SU-DHL-6 (cell line): ENCODE measurements around the gene CEP192.

Experiments
- H2AFZ ChIP-seq: fragments of 200-600 bp; sonication (generic); 2 replicates; pipeline ENCODE4 v1.6.1; 2014; ENCODE audit warnings: low read depth, mild to moderate bottlenecking, moderate library complexity, mixed read lengths, antibody characterized with exemption, low read length; ENCODE audit not compliant: severe bottlenecking
- H3F3A ChIP-seq: fragments of 200-600 bp; shearing (Covaris generic); 2 replicates; pipeline ENCODE4 v1.6.0; 2016; ENCODE audit warnings: antibody characterized with exemption, mild to moderate bottlenecking; ENCODE audit not compliant: insufficient read depth
- H3K27ac ChIP-seq: fragments of 200-600 bp; sonication (generic); 2 replicates; pipeline ENCODE4 v1.5.1; 2016; ENCODE audit warnings: low read depth, mild to moderate bottlenecking, low read length, moderate library complexity, mixed read lengths
- H3K27me3 ChIP-seq: fragments of 200-600 bp; sonication (generic), shearing (Covaris generic); 2 replicates; pipeline ENCODE4 v1.6.0; 2014; ENCODE audit warnings: mild to moderate bottlenecking, low read length
- H3K36me3 ChIP-seq: fragments of 200-600 bp; sonication (generic); 2 replicates; pipeline ENCODE4 v1.6.1; 2014; ENCODE audit warnings: mild to moderate bottlenecking, low read length, mixed read lengths
- H3K4me2 ChIP-seq: fragments of 300-600, 200-600 bp; shearing (Covaris generic), sonication (generic); 2 replicates; pipeline ENCODE4 v1.6.0; 2014; ENCODE audit warnings: low read length, low read depth, mild to moderate bottlenecking; ENCODE audit not compliant: poor library complexity, severe bottlenecking
- H3K4me3 ChIP-seq: fragments of 200-600 bp; sonication (generic); 2 replicates; pipeline ENCODE4 v1.5.1; 2014; ENCODE audit warnings: antibody characterized with exemption, low read length, mild to moderate bottlenecking, mixed read lengths; ENCODE audit not compliant: insufficient read depth, poor library complexity, severe bottlenecking
- H3K79me2 ChIP-seq: fragments of 200-600 bp; sonication (generic); 2 replicates; pipeline ENCODE4 v1.6.1; 2014; ENCODE audit warnings: mild to moderate bottlenecking, low read length, moderate library complexity; ENCODE audit not compliant: insufficient read depth
- H3K9ac ChIP-seq: fragments of 200-600 bp; sonication (generic); 2 replicates; pipeline ENCODE4 v1.7.0; 2014; ENCODE audit warnings: mild to moderate bottlenecking, low read length
- H3K9me2 ChIP-seq: fragments of 200-600 bp; sonication (generic); replicated peaks from 2 replicates; pipeline ENCODE4 v1.6.1; 2014; ENCODE audit warnings: low read length; ENCODE audit not compliant: insufficient read depth
- H3K9me3 ChIP-seq: fragments of 200-600 bp; sonication (generic); 2 replicates; pipeline ENCODE4 v1.6.1; 2014; ENCODE audit warnings: low read length, mixed read lengths; ENCODE audit not compliant: insufficient read depth
- H4K20me1 ChIP-seq: fragments of 200-600 bp; sonication (generic); 2 replicates; pipeline ENCODE4 v1.6.1; 2014; ENCODE audit warnings: low read depth, mild to moderate bottlenecking, antibody characterized with exemption, low read length, moderate library complexity, mixed read lengths
- CTCF ChIP-seq: fragments of 200-600 bp; sonication (generic); IDR thresholded peaks from one replicate; pipeline ENCODE4 v1.5.1; 2017; ENCODE audit warnings: antibody characterized with exemption, mild to moderate bottlenecking, low read length, moderate library complexity; ENCODE audit not compliant: insufficient read depth, poor library complexity, severe bottlenecking
- EZH2phosphoT487 ChIP-seq: fragments of 200-600 bp; sonication (generic), shearing (Covaris generic); conservative IDR thresholded peaks from 2 replicates; pipeline ENCODE4 v1.6.1; 2018; ENCODE audit warnings: mild to moderate bottlenecking, antibody characterized with exemption, low read length, moderate library complexity, mixed read lengths

CEP192 gene

DNA sequence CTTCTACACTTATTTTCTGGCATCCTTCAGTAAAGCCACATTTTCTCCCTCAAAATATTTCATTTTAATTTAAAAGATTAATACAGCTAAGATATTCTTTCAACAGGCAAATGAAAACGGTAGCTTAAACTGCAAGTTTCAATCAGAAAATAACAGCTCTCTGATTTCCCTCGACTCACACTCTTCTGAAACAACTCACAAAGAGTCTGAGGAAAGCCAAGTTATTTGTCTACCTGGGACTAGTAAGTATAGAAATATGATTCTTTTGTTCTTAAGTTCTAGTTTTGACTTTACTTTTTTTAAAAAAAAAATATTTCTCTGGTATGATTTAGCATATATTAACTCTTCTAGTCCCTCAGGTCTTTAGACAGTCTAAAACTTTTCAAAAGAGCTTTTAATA, 27.2 kb downstream of the CEP192 start:
- Histone ChIP-seq H3K9me2 (no peaks in the 10 kb centered on the region), H3K36me3 (peaks cover 56% of the 10 kb centered on the region), H3K27ac (no peak overlapping the region), H3F3A (no peaks in the 10 kb centered on the region), H4K20me1 (no peaks in the 10 kb centered on the region), H3K4me3 (no peak overlapping the region), H3K79me2 (peaks cover 18% of the 10 kb centered on the region), H3K27me3 (no peaks in the 10 kb centered on the region), H2AFZ (no peak overlapping the region), H3K9ac (no peak overlapping the region), H3K4me2 (no peak overlapping the region), H3K9me3 (no peaks in the 10 kb centered on the region)
- TF ChIP-seq CTCF (no peak), EZH2phosphoT487 (no peak)

- no peaks in the 10 kb centered on the region for H3F3A ChIP-seq
- H3K27ac ChIP-seq = no peak overlapping the region
- no peaks in the 10 kb centered on the region for H3K27me3 ChIP-seq
- H3K9me3 ChIP-seq = no peaks in the 10 kb centered on the region
- H3K9ac ChIP-seq = no peak overlapping the region
- peaks cover 56% of the 10 kb centered on the region for H3K36me3 ChIP-seq
- peaks cover 26% of the 10 kb centered on the region for H3K79me2 ChIP-seq
- H4K20me1 ChIP-seq = no peaks in the 10 kb centered on the region
- H3K4me3 ChIP-seq = no peak overlapping the region
- TF ChIP-seq EZH2phosphoT487 = no peak
- no peak for TF ChIP-seq CTCF
- no peaks in the 10 kb centered on the region for H3K9me2 ChIP-seq
- H3K4me2 ChIP-seq = no peak overlapping the region
- H2AFZ ChIP-seq = no peak overlapping the region
Observed at GRCh38 chr18:13019301-13019700, 28.1 kb downstream of the CEP192 start.

- no peak overlapping the region for H3K4me2 ChIP-seq
- peaks cover 55% of the 10 kb centered on the region for H3K36me3 ChIP-seq
Observed at GRCh38 chr18:13022644-13023043, 31.5 kb downstream of the CEP192 start.

More at GRCh38 chr18:13022644-13023043, 31.5 kb downstream of the CEP192 start:
- Histone ChIP-seq H3K27me3 (no peaks in the 10 kb centered on the region), H4K20me1 (no peaks in the 10 kb centered on the region), H3K4me3 (no peak overlapping the region), H3K9ac (no peak overlapping the region), H3K9me2 (no peaks in the 10 kb centered on the region), H2AFZ (no peak overlapping the region), H3K9me3 (no peaks in the 10 kb centered on the region), H3K79me2 (peaks cover 27% of the 10 kb centered on the region), H3F3A (no peaks in the 10 kb centered on the region), H3K27ac (no peak overlapping the region)
- TF ChIP-seq EZH2phosphoT487 = no peak
- TF ChIP-seq CTCF = no peak
